AG20443 (cell line): ENCODE measurements around the gene TMEM143.
"Not testable (repeated sequence)": the region's sequence is repeated elsewhere in the genome, so short reads cannot be mapped to it uniquely, and the experiment has no call there.

ENCODE experiments used
- DNase-seq: peaks from one replicate; pipeline ENCODE4 v3.0.0; 2012; ENCODE audit warnings: low spot score, mixed read lengths

TMEM143 gene

GRCh38 chr19:48329167-48329891 lies 34.4 kb downstream of the TMEM143 start:
- DNase-seq, result peak; percentile 40

DNA sequence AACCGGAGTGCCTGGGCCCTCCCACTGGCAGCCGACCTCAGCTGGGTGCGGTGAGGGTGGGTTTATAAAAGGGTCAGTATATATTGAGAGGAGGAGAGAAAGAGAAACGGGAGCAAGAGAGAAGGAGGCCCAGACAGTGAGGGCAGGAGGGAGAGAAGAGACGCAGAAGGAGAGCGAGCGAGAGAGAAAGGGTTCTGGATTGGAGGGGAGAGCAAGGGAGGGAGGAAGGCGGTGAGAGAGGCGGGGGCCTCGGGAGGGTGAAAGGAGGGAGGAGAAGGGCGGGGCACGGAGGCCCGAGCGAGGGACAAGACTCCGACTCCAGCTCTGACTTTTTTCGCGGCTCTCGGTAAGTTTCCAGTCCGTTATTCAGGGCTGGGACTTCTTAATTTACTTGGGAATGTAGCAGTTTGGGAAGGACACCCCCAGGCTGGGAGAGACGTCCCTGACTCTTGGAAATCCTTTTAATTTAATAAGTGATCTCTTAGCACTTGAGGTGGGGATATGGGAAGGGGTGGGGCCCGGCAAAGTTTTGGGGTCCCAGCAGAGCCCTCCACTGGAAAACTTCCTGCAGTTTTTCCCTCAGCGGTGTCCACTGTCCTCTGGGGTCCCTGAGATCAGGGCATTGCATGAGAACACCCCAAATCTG lies 38.4 kb downstream of the TMEM143 start, which contains the start of gene EMP3:
TSS of gene EMP3 (plus strand) at position 288 of the 646 bp plus-strand sequence. CDS start 1,293 bp downstream, outside the sequence.
- peak; percentile 89 for DNase-seq

- peak; percentile 99 for DNase-seq
Observed at GRCh38 chr19:48321622-48322591, 41.8 kb downstream of the TMEM143 start.

- DNase-seq, result peak; percentile 94
Observed at GRCh38 chr19:48321372-48321621, 42.4 kb downstream of the TMEM143 start.

GRCh38 chr19:48319647-48320541 lies 43.8 kb downstream of the TMEM143 start:
- DNase-seq, result peak; percentile 83

GRCh38 chr19:48318286-48318987 lies 45.3 kb downstream of the TMEM143 start:
- DNase-seq, result no peak

- not testable (repeated sequence) for DNase-seq
Observed at GRCh38 chr19:48317708-48317960, 46.1 kb downstream of the TMEM143 start.

DNA sequence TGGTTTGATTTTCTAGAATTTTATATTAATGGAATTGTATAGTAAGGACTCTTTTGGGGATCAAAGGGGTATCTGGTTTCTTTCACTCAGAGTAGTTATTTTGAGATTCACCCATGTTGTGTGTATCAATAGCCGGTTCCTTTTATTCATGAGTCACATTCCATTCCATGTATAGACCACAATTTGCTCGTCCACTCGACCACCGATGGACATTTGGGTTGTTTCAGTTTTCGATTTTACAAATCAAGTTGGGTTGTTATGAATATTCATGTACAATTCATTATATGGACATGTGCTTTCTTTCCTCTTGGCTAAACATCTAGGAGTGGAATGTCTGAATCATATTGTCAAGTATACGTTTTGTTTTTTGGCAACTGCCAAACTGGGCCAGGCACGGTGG lies 48.0 kb downstream of the TMEM143 start:
- DNase-seq, result no peak

DNA sequence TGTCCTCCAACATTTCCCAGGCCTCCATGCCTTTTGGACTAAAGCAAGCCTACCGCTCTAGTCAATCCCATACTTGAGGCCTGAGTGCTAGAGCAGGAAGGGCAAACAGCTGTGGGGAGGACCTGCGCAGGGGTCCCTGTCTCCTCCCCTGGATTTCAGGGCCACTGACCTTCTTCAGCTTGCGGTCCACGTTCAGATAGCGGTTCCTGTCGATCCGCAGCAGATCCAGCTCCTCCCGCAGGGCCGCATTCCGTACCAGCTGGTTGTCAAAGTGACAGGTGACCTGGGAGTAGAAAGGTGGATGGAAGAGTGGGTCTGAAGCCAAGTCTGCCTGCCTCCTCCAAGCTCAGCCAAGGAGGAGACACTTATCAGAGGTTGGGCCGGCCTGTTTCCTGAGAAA lies 52.4 kb downstream of the TMEM143 start:
- no peak for DNase-seq

- no peak for DNase-seq
Observed at GRCh38 chr19:48310227-48310626, 53.5 kb downstream of the TMEM143 start.

- DNase-seq, result not testable (repeated sequence)
Observed at GRCh38 chr19:48309731-48310130, 54.0 kb downstream of the TMEM143 start.

DNA sequence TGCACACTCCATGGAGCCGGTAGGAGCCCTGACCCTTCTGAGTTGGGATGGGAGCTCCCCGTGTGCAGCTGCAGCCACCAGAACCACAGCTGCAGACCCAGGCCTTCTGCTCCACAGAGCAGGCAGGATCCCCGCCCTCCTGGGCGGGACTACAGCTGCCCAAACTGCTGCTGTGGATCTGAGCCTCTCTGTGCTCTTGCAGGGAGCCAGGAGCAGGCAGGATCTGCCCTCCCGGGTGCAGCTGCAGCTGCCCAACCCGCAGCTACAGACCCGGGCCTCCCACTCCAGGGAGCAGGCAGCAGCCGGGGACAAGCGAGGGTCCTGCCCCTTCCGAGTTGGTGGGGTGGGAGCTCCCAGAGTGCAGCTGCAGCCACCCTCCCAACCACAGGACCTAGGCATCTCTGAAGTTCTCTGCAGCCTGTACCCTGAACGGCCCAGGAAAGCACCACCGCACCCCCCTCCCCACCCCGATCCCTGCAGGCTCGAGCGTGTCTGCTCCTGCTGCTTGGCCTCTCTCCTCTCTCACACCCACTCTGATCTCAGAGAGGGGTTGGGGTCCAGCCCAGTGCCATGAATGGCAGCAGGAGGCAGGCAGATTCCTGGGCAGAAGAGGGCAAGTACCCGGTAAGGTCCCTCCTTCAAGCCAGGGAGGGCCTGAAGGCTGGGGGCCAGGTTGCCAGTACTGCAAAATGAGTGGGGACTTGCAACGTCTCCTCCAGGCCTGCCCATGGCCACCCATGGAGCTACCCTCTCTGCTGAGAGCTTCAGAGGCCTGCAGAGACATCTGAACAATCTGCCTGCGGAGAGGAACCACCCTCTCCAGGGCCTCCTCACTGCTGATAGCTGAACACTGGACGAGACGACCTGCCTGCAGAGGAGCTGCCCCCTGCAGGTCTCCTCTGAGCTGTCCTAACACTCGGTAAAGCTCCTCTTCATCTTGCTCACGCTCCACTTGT lies 54.8 kb downstream of the TMEM143 start:
- DNase-seq, result no peak

DNA sequence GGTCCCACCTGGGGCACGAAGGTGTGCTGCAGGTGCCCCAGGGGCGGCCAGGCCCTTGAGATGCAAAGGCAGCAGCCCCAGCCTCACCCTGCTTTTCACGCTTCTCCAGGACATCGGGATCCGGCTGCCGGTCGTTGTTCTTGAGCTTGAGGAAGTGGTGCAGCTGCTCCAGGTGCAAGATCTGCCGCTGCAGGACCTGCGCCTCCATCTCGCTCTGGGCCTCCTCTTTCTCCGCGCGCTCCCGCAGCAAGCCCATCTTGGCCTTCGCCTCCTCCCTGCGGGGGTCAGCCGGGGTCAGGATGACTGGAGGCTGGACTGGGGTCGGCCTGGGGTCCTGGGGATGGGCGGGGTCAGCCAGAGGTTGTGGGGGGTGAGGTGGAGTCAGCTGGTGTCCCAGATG lies 59.9 kb downstream of the TMEM143 start:
- DNase-seq, result no peak

- no peak for DNase-seq
Observed at GRCh38 chr19:48303367-48303766, 60.4 kb downstream of the TMEM143 start.

- DNase-seq, result no peak
Observed at GRCh38 chr19:48302600-48302959, 61.2 kb downstream of the TMEM143 start.

GRCh38 chr19:48301886-48302599 lies 61.7 kb downstream of the TMEM143 start:
- DNase-seq, result no peak

DNA sequence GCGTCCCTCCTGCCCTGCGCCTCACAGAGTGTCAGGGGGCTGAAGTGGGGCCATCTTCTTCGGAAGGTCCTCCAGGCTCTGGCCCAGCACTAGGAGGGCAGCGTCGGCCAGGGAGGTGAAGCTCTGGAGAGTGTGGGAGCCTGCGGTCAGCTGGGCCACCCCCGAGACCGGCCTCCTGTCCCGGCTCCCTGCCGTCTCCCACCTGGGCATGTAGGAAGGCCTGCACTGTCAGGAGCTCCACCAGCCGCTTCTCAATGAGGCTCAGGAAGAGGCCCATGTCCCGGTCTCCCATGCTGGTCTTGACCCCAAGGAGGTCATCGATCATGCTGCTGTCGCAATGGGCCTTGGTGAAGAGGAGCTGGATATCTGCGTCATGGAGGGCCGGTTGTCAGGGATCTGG lies 65.8 kb downstream of the TMEM143 start:
- no peak for DNase-seq

DNA sequence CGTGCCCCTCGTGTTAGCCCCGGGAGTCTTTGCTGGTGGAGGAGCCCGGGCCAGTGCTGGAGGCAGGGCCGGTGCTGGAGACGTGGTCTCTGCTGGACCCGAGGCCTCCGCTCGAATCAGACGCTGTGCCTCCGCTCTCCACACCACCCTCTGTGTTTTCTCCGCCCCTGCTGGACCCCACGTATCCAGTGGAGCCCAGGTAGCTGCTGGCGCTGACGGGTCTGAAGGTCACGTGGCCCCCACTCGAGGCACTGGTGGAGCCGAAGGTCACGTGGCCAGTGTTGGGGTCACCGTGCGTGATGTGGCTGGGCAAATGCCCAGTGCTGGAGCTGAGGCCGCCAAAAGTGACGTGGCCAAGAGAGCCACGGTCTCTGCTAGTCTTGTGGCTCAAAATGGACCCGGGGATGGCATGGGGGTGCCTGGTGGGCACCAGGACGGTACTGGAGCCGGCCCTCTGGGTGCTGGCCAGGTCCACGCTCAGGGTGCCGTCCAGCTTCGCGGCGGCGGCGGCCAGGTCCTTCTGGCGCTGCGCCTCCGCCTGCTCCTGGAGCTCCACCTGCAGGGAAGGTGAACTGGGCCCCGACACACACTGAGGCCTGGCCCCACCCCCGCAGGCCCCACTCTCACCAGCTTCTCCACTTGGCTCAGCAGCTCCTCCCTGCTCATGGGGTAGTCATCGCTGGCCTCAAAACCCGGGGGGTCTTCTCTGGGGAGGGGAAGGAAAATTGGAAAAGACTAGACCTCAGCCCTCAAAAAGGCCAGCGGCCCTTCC lies 66.6 kb downstream of the TMEM143 start:
- no peak for DNase-seq

DNA sequence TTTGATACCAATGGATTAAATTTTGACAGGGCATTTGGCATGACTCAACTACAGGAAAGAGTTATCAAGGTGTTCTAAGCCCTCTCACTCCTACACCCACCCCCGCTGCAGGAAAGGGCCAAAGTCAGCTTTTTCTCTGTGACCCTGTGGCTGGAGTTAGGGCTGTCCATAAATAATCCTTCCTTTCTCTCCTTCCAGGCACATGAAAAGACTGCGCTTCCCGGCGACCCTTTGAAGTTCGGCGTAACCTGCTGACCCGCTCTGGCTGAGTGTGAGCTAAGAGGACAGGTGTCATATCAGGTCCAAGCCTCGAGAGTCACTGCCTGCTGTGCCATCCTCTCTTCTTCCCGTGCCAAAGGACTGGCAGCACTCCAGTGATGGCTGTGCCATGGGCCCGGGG lies 68.3 kb downstream of the TMEM143 start:
- DNase-seq, result no peak
